PC-3 (cell line): Measurements from ENCODE around the gene PIEZO2. TPM values are rescaled to one million over a fixed set of nuclear protein-coding genes. Genes with fewer than 3 reads are reported as not detected.

Experiments used
- ATAC-seq: fragments of 200-7000 bp; cut with Tn5 transposase; 2 replicates; pipeline ENCODE4 v1.9.1; 2020; ENCODE audit warnings: mild to moderate bottlenecking, moderate library complexity
- BruUV-seq: library from RNA; stranded (reverse); fragments of 400-500 nt; replicated peaks from 2 replicates; lab custom pipeline; 2021; lab: Mats Ljungman, UMichigan
- CTCF ChIA-PET: fragments of 300-600 bp; sonication (Branson Sonifier 250); formaldehyde crosslinking; loops from one replicate; lab custom pipeline; 2022; ENCODE audit warnings: antibody characterized with exemption; lab: Charles Lee
- POLR2A ChIA-PET: fragments of 300-600 bp; sonication (Branson Sonifier 250); formaldehyde crosslinking; loops from one replicate; lab custom pipeline; 2022; ENCODE audit warnings: antibody characterized with exemption; ENCODE audit not compliant: unreplicated experiment; lab: Charles Lee
- DNase-seq: peaks from one replicate; pipeline ENCODE4 v3.0.0-alpha.2; 2015
- H2AFZ ChIP-seq: fragments of 300-600 bp; sonication (generic); 2 replicates; pipeline ENCODE4 v1.6.0; 2016; ENCODE audit warnings: antibody characterized with exemption, low read length
- H3F3A ChIP-seq: fragments of 300-600 bp; sonication (generic); one replicate; pipeline ENCODE4 v1.6.0; 2017; ENCODE audit warnings: antibody characterized with exemption, low read length, control low read depth, mild to moderate bottlenecking; ENCODE audit not compliant: unreplicated experiment
- H3K27ac ChIP-seq: fragments of 300-600 bp; sonication (generic); 2 replicates; pipeline ENCODE4 v1.5.1; 2016; ENCODE audit warnings: mild to moderate bottlenecking, low read length
- H3K27me3 ChIP-seq: fragments of 300-600 bp; sonication (generic); 2 replicates; pipeline ENCODE4 v1.6.1; 2016; ENCODE audit warnings: low read length, mixed read lengths
- H3K36me3 ChIP-seq: fragments of 300-600 bp; sonication (generic); 2 replicates; pipeline ENCODE4 v1.6.1; 2016; ENCODE audit warnings: low read depth, mixed run types, low read length, mixed read lengths
- H3K4me1 ChIP-seq: fragments of 300-600 bp; sonication (generic); 2 replicates; pipeline ENCODE4 v1.5.1; 2016; ENCODE audit warnings: low read length; ENCODE audit not compliant: insufficient read depth
- H3K4me2 ChIP-seq: fragments of 300-600 bp; sonication (generic); 2 replicates; pipeline ENCODE4 v1.6.0; 2016; ENCODE audit warnings: low read length
- H3K4me3 ChIP-seq: fragments of 300-600 bp; sonication (generic); 2 replicates; pipeline ENCODE4 v1.5.1; 2016; ENCODE audit warnings: mild to moderate bottlenecking, low read length, mixed read lengths
- H3K79me2 ChIP-seq: fragments of 300-600 bp; sonication (generic); 2 replicates; pipeline ENCODE4 v1.6.1; 2017; ENCODE audit warnings: low read length, mixed read lengths
- H3K9ac ChIP-seq: fragments of 300-600 bp; sonication (generic); 2 replicates; pipeline ENCODE4 v1.6.0; 2016; ENCODE audit warnings: mild to moderate bottlenecking, low read length
- H3K9me2 ChIP-seq: fragments of 300-600 bp; sonication (generic); replicated peaks from 2 replicates; pipeline ENCODE4 v1.6.1; 2016; ENCODE audit warnings: mixed run types, low read length, mixed read lengths
- H3K9me3 ChIP-seq: fragments of 300-600 bp; sonication (generic); 2 replicates; pipeline ENCODE4 v1.6.1; 2016; ENCODE audit warnings: low read length, mixed read lengths
- H4K20me1 ChIP-seq: fragments of 300-600 bp; sonication (generic); 2 replicates; pipeline ENCODE4 v1.6.1; 2016; ENCODE audit warnings: low read length, mixed read lengths
- CTCF ChIP-seq: fragments of 300-600 bp; sonication (generic); conservative IDR thresholded peaks from 2 replicates; pipeline ENCODE4 v1.5.1; 2017; ENCODE audit warnings: antibody characterized with exemption, low read depth, mild to moderate bottlenecking, low read length
- EZH2 ChIP-seq: fragments of 300-600 bp; sonication (generic); IDR thresholded peaks from one replicate; pipeline ENCODE4 v1.6.1; 2017; ENCODE audit warnings: antibody characterized with exemption, mild to moderate bottlenecking, low read length; ENCODE audit not compliant: unreplicated experiment
- EZH2phosphoT487 ChIP-seq: fragments of 300-600 bp; sonication (generic); IDR thresholded peaks from 2 replicates; pipeline ENCODE4 v1.6.1; 2018; ENCODE audit warnings: mild to moderate bottlenecking, antibody characterized with exemption, low read length, borderline replicate concordance
- intact Hi-C: fragments of 100-400 bp; cut with micrococcal nuclease; formaldehyde crosslinking; loops from 2 replicates; pipeline ENCODE4 v1.9.0; 2023
- total RNA-seq: library from RNA; depleted of rRNA; stranded (reverse); fragments of >200 nt; gene quantifications from 2 replicates; pipeline ENCODE4 v1.2.3, GENCODE V29; 2014

The PIEZO2 gene
- total RNA-seq, 1 experiment from 2014 or later, result not detected

GRCh38 chr18:10851824-10852319 lies 297.5 kb downstream of the PIEZO2 start:
- H3K27ac ChIP-seq, result no peak overlapping the region
- no peaks in the 10 kb centered on the region for H3K36me3 ChIP-seq
- H3K4me1 ChIP-seq, result no peaks in the 10 kb centered on the region
- H3F3A ChIP-seq, result no peaks in the 10 kb centered on the region
- H3K9me3 ChIP-seq, result no peaks in the 10 kb centered on the region
- no peaks in the 10 kb centered on the region for H4K20me1 ChIP-seq
- DNase-seq, result peak; percentile 75
- CTCF ChIA-PET, result interaction anchor here (0.6 to 2.1 kb wide), 3 partner anchors 28 to 302 kb away, joined by 3 to 8 read pairs (median 3); no protein-coding TSS in a partner anchor
- no peak overlapping the region for H2AFZ ChIP-seq
- H3K4me2 ChIP-seq, result no peak overlapping the region
- TF ChIP-seq EZH2 (no peak), CTCF (peak; percentile 83)
- intact Hi-C loops, result loop anchor here (1.0 to 10.0 kb wide), 6 partner anchors 188 to 877 kb away; no protein-coding TSS in a partner anchor
- no peaks in the 10 kb centered on the region for H3K9me2 ChIP-seq
- H3K79me2 ChIP-seq, result no peaks in the 10 kb centered on the region
- H3K9ac ChIP-seq, result no peak overlapping the region
- peaks cover 77% of the 10 kb centered on the region for H3K27me3 ChIP-seq
- ATAC-seq, result peak; percentile 63
- POLR2A ChIA-PET, result no interaction called here
- BruUV-seq, result no TSS peak
- H3K4me3 ChIP-seq, result no peak overlapping the region

- Histone ChIP-seq H3K9me2 (no peaks in the 10 kb centered on the region), H2AFZ (no peak overlapping the region)
These were observed 298.5 kb downstream of the PIEZO2 start for GRCh38 chr18:10850840-10851239.

More at GRCh38 chr18:10850840-10851239, 298.5 kb downstream of the PIEZO2 start:
- no peak overlapping the region for H3K27ac ChIP-seq
- intact Hi-C loops, result loop anchor here (1.0 to 10.0 kb wide), 6 partner anchors 189 to 876 kb away; no protein-coding TSS in a partner anchor
- no peaks in the 10 kb centered on the region for H3K9me3 ChIP-seq
- no peaks in the 10 kb centered on the region for H3K36me3 ChIP-seq
- TF ChIP-seq EZH2 (no peak), CTCF (no peak), EZH2phosphoT487 (no peak)
- ChIA-PET CTCF (interaction anchor here (2.1 kb wide), 1 partner anchor 303 kb away, joined by 8 read pairs; no protein-coding TSS in a partner anchor), POLR2A (interaction anchor here (0.6 kb wide), 1 partner anchor 56 kb away, joined by 6 read pairs; no protein-coding TSS in a partner anchor)
- peaks cover 75% of the 10 kb centered on the region for H3K27me3 ChIP-seq
- H4K20me1 ChIP-seq, result no peaks in the 10 kb centered on the region
- H3F3A ChIP-seq, result no peaks in the 10 kb centered on the region
- BruUV-seq, result no TSS peak
- no peaks in the 10 kb centered on the region for H3K79me2 ChIP-seq
- H3K9ac ChIP-seq, result no peak overlapping the region
- ATAC-seq, result no peak
- H3K4me2 ChIP-seq, result no peak overlapping the region
- H3K4me1 ChIP-seq, result no peaks in the 10 kb centered on the region
- H3K4me3 ChIP-seq, result no peak overlapping the region
- DNase-seq, result no peak
